Measurements from ENCODE around the gene COL4A2. TPM values are rescaled to one million over a fixed set of nuclear protein-coding genes. Genes with fewer than 3 reads are reported as not detected.
A peak's percentile ranks its signal among the peaks of the same experiment; 100 is the strongest.

Gene COL4A2
- total RNA-seq, 1 experiment from 2014 or later: 262 TPM

GRCh38 chr13:110339975-110340550 is 33.0 kb downstream of the COL4A2 start:
- DNase-seq (ENCODE audit: low read depth): no peak

GRCh38 chr13:110340812-110341444 is 33.8 kb downstream of the COL4A2 start:
- DNase-seq (ENCODE audit: low read depth): peak; percentile 40

- no peak for DNase-seq (ENCODE audit: low read depth)
Measured at GRCh38 chr13:110341445-110342244, 34.6 kb downstream of the COL4A2 start.

DNA sequence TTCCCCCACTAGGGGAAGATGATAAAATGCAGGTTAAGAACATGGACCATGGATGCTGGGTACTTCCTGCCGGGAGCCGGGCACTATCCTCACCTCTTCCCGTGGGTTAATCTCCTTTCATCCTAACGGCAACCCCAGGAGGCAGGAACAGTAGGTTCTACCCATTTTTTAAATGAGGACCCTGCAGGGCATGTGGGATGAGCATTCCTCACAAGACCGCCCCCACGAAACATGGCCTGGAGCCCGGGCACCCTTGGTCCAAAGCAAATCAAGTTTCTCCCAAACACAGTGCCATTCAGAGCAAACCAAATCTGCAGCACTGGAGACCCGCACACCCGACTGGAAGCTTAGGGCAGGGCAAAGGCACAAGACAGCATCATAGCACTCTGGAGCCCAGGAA is 35.4 kb downstream of the COL4A2 start:
- no peak for DNase-seq (ENCODE audit: low read depth)

DNA sequence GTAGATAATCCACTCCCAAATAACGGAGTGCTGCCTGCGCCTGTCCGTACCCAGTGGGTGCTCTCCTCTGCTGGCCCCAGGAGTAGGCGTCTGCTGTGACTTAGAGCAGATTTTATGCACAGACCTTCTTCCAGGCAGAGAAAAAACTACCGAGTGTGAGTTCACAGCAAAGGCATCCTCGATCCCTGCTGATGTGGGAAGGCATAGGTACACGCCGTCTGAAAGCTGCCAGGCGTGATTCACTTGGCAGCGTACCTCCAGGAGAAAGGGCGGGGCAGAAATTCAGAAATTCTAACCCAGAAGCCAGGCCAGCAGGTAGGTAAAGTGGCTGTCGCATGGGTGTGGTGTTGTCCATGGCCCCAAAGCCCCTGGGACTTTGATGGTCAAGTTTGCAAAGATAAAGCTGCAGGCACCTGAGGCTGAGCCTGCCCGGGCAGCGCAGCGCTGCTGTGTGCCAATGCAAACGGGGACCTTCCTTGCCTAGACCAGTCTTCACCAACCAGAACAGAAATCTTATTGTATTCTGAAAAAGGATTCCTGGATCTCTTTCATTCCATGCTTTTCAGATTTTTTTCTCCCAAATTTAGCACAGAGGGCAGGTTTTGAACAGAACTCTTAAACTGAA is 36.3 kb downstream of the COL4A2 start:
- no peak for DNase-seq (ENCODE audit: low read depth)

DNA sequence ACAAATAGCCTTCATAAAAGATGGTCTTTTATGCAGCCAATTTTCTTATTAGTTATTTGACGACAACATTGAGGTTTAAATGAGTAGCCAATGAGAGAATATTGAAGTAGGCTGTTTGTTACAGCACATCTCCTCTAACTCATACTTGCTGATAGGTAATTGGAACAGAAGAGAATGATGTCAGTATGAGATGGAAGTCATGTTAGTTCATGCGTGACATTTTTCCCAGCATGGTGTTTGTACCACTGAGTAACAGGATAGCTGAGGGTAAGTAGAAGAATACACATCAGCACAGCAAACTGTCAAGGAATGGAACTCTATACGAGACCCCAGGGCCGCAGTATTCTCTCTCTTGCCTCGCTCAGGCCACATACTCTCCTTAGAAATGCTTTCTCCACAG is 37.2 kb downstream of the COL4A2 start:
- no peak for DNase-seq (ENCODE audit: low read depth)

GRCh38 chr13:110345266-110345665 is 38.2 kb downstream of the COL4A2 start:
- DNase-seq (ENCODE audit: low read depth): no peak

GRCh38 chr13:110345701-110346100 is 38.6 kb downstream of the COL4A2 start:
- DNase-seq (ENCODE audit: low read depth): no peak

DNA sequence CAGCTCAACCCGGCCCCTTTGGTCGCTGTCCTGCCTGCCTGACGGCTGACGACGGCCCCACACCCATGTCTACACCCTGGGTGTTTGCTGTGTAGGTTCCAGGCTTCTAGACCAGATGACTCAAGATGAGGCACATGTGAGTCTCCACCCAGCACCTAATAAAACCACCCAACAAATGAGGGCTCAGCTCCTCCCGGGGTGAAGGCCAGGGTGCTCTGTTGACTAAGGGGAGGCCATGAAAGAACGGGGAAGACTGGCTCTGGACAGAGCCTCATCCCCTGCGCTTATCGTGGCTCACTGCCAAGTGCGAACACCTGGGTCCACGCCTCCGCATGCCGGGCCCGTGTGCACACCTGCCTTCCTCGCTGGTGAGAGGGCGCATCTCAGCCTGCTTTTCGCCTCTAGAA is 39.6 kb downstream of the COL4A2 start:
- DNase-seq (ENCODE audit: low read depth): peak; percentile 33

- no peak for DNase-seq (ENCODE audit: low read depth)
Measured at GRCh38 chr13:110347088-110347487, 40.0 kb downstream of the COL4A2 start.

- peak; percentile 91 for DNase-seq (ENCODE audit: low read depth)
Measured at GRCh38 chr13:110347535-110348308, 40.6 kb downstream of the COL4A2 start.

GRCh38 chr13:110348309-110349105 is 41.4 kb downstream of the COL4A2 start:
- DNase-seq (ENCODE audit: low read depth): no peak

DNA sequence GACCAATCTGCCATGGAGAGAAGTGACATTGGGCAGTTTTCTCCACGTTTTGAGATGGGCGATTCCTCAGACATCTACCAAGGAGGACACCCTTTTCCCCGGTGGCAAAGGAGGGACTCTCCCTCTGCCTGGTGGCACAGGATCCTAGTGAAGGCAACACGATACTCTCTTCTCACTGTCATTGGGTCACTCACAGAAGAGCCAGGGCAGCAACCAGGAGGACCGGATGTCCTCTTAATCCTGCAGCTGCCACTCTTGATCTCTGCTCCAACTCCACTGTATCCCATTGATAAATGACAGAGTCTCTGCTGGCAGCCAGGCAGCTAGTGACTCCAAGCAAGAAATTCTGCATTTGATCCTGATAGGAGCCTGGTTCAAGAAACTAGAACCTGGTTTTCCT is 42.2 kb downstream of the COL4A2 start:
- no peak for DNase-seq (ENCODE audit: low read depth)

GRCh38 chr13:110350049-110350448 is 43.0 kb downstream of the COL4A2 start:
- no peak for DNase-seq (ENCODE audit: low read depth)

GRCh38 chr13:110350509-110350908 is 43.4 kb downstream of the COL4A2 start:
- DNase-seq (ENCODE audit: low read depth): no peak

GRCh38 chr13:110351636-110352420 is 44.7 kb downstream of the COL4A2 start:
- DNase-seq (ENCODE audit: low read depth): no peak

DNA sequence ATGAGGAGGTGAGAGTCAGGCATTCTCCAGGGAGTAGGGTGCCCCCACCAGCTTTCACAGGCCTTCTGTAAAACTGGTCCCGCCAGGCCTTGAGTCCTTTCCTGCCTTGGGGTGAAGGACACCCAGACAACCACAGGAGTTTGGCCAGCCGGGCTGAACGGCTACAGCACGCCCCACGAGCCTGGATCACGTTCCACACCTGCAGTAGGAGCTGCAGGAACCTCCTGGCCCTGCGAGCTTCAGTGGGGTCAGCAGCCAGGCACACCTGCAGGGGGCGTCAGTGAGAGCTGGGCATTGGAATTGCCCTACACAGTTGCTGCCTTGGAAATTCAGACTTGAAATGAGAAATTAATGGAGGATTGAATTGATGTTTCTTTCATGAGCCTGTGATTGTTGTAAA is 45.7 kb downstream of the COL4A2 start:
- no peak for DNase-seq (ENCODE audit: low read depth)

- DNase-seq (ENCODE audit: low read depth): no peak
Measured at GRCh38 chr13:110353339-110353977, 46.4 kb downstream of the COL4A2 start.

DNA sequence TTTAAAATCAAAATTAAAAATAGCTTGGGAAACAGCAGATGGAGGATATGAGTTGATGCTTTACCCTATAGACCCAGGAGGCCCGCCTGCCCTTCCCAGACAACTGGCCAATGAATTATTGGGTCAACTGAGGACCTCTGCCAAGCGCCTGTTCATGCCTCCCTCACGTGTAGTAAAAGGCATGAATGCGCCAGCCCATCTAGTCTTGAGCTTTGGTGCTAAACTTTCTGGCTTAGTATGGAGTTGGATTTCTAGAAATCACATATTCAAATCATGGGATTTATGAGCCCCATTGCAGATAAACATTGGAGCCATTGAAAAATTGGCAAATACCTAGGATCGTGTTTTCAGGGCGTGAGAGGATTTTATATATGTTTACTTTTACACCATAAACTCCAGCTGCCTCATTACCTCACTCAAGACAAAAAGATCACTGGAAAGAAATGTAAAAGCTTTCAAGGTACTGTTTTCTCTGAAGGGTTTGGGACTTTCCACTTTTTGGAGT is 47.1 kb downstream of the COL4A2 start:
- no peak for DNase-seq (ENCODE audit: low read depth)

Measured in Daoy (cell line).